Activated naive CD4-positive, alpha-beta T cell (primary cell): ENCODE data around the gene ATP10D.
"Not testable (repeated sequence)": the region's sequence is repeated elsewhere in the genome, so short reads cannot be mapped to it uniquely, and the experiment has no call there.

Experiments used
- DNase-seq, 4 experiments: peaks; one replicate each; lab custom pipeline; 2025; lab: John Stamatoyannopoulos, UW

ATP10D gene

GRCh38 chr4:47488706-47489105 is 3.6 kb downstream of the ATP10D start:
- no peak for DNase-seq

GRCh38 chr4:47490550-47490949 is 5.5 kb downstream of the ATP10D start:
- no peak for DNase-seq

GRCh38 chr4:47493238-47494123 is 8.4 kb downstream of the ATP10D start:
- no peak for DNase-seq

GRCh38 chr4:47494124-47494430 is 9.0 kb downstream of the ATP10D start:
- no peak for DNase-seq

- DNase-seq = no peak
Observed at GRCh38 chr4:47498899-47499298, 13.8 kb downstream of the ATP10D start.

- DNase-seq = no peak
Observed at GRCh38 chr4:47499700-47500099, 14.6 kb downstream of the ATP10D start.

GRCh38 chr4:47500776-47501175 is 15.7 kb downstream of the ATP10D start:
- no peak for DNase-seq

GRCh38 chr4:47505147-47505546 is 20.1 kb downstream of the ATP10D start:
- no peak for DNase-seq

- DNase-seq = no peak
Observed at GRCh38 chr4:47505666-47506065, 20.6 kb downstream of the ATP10D start.

GRCh38 chr4:47510506-47511143 is 25.6 kb downstream of the ATP10D start:
- no peak for DNase-seq

GRCh38 chr4:47513461-47513860 is 28.4 kb downstream of the ATP10D start:
- no peak for DNase-seq

GRCh38 chr4:47519239-47519883 is 34.3 kb downstream of the ATP10D start:
- no peak for DNase-seq

- DNase-seq = no peak
Observed at GRCh38 chr4:47525154-47525819, 40.2 kb downstream of the ATP10D start.

GRCh38 chr4:47526281-47526680 is 41.2 kb downstream of the ATP10D start:
- DNase-seq = no peak

GRCh38 chr4:47528646-47529045 is 43.6 kb downstream of the ATP10D start:
- not testable (repeated sequence) for DNase-seq

- DNase-seq = no peak
Observed at GRCh38 chr4:47530801-47531200, 45.7 kb downstream of the ATP10D start.

- DNase-seq = no peak
Observed at GRCh38 chr4:47531241-47531953, 46.3 kb downstream of the ATP10D start.

GRCh38 chr4:47531954-47532321 is 46.9 kb downstream of the ATP10D start:
- DNase-seq = no peak

GRCh38 chr4:47532658-47533057 is 47.6 kb downstream of the ATP10D start:
- DNase-seq = no peak

GRCh38 chr4:47533689-47534347 is 48.7 kb downstream of the ATP10D start:
- no peak for DNase-seq

GRCh38 chr4:47534772-47535171 is 49.7 kb downstream of the ATP10D start:
- DNase-seq = no peak
